ENCODE results near the gene CALN1. TPM values are rescaled to one million over a fixed set of nuclear protein-coding genes. Genes with fewer than 3 reads are reported as not detected.
"Not testable (repeated sequence)": the region's sequence is repeated elsewhere in the genome, so short reads cannot be mapped to it uniquely, and the experiment has no call there.

The CALN1 gene
- polyA plus RNA-seq, 1 donor (not counting 4 experiments of a cell fraction or from before 2014, with no cell fraction given), result not detected

DNA sequence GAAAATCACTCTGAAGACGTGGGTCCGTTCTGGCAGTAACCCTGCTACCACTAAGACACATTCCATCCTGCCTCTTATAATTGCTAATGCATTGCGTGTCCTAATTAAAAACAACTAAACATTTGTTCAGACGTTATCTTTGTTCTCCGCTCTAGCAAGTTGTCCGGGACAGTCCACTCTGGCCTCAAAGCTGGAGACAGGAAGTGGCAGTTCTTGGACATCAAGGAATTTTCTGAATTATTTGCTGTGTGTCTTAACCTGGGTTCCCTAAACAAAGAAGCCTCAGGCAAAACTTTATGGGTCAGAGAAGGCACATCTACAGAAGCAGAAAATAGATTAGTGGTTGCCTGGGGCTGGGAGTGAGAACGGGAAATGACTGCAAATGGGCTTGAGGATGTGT is 199.1 kb downstream of the CALN1 start:
- H3K9ac ChIP-seq (ENCODE audit: control insufficient read depth, extremely low read depth, insufficient read depth, low read length), result no peak overlapping the region
- TF ChIP-seq CTCF (optimal IDR thresholded peaks at IDR 0.05 in 1 of 3, IDR thresholded peaks at IDR 0.05 in 1 of 3, conservative IDR thresholded peaks at IDR 0.05 in 1 of 3; ENCODE audit: extremely low read depth in 1 of 3, insufficient read depth in 2 of 3, low read length in 3 of 3) (no peak), EZH2 (IDR thresholded peaks at IDR 0.05; ENCODE audit: low read length) (no peak)
- DNase-seq (ENCODE audit: low read depth, low spot score), result no peak
- no peak overlapping the region for H3K4me2 ChIP-seq (ENCODE audit: control insufficient read depth, extremely low read depth, insufficient read depth, low read depth, low read length)
- H3K27me3 ChIP-seq (ENCODE audit: control insufficient read depth, extremely low read depth, insufficient read depth, low read length), result no peaks in the 10 kb centered on the region
- no peaks in the 10 kb centered on the region for H3K79me2 ChIP-seq (ENCODE audit: control insufficient read depth, insufficient read depth, low read length)
- no peaks in the 10 kb centered on the region for H3K9me1 ChIP-seq (ENCODE audit: control insufficient read depth, extremely low read depth, insufficient read depth, low read length)
- H2AFZ ChIP-seq (ENCODE audit: control insufficient read depth, low read length), result no peak overlapping the region
- no peaks in the 10 kb centered on the region for H3K4me1 ChIP-seq (ENCODE audit: control insufficient read depth, extremely low read depth, insufficient read depth, low read length)
- FAIRE-seq, result no peak
- no peaks in the 10 kb centered on the region for H3K36me3 ChIP-seq (ENCODE audit: control insufficient read depth in 2 of 2, extremely low read depth in 1 of 2, insufficient read depth in 2 of 2, low read length in 2 of 2)
- no peak overlapping the region for H3K4me3 ChIP-seq (ENCODE audit: control insufficient read depth in 2 of 3, extremely low read depth in 1 of 3, insufficient read depth in 2 of 3, low read depth in 1 of 3, low read length in 3 of 3)
- H3K27ac ChIP-seq (ENCODE audit: control insufficient read depth, insufficient read depth, low read length), result no peak overlapping the region
- dilution Hi-C loops (cut with MboI; ENCODE audit: extremely low pct_ligation_motif_present, low sequenced_read_pairs), result no loop called here
- H4K20me1 ChIP-seq (ENCODE audit: control insufficient read depth, extremely low read depth, insufficient read depth, low read length), result no peaks in the 10 kb centered on the region
- no peaks in the 10 kb centered on the region for H3K9me3 ChIP-seq (ENCODE audit: control insufficient read depth, low read depth, low read length)

- no peak overlapping the region for H3K4me2 ChIP-seq (ENCODE audit: control insufficient read depth, extremely low read depth, insufficient read depth, low read depth, low read length)
- FAIRE-seq (no peak), DNase-seq (ENCODE audit: low read depth, low spot score) (no peak)
- H3K4me1 ChIP-seq (ENCODE audit: control insufficient read depth, extremely low read depth, insufficient read depth, low read length), result no peaks in the 10 kb centered on the region
- no peak overlapping the region for H3K27ac ChIP-seq (ENCODE audit: control insufficient read depth, insufficient read depth, low read length)
- TF ChIP-seq CTCF (optimal IDR thresholded peaks at IDR 0.05 in 1 of 3, IDR thresholded peaks at IDR 0.05 in 1 of 3, conservative IDR thresholded peaks at IDR 0.05 in 1 of 3; ENCODE audit: extremely low read depth in 1 of 3, insufficient read depth in 2 of 3, low read length in 3 of 3), result no peak
- TF ChIP-seq EZH2 (IDR thresholded peaks at IDR 0.05; ENCODE audit: low read length), result no peak
- H2AFZ ChIP-seq (ENCODE audit: control insufficient read depth, low read length), result no peak overlapping the region
- no peaks in the 10 kb centered on the region for H3K9me3 ChIP-seq (ENCODE audit: control insufficient read depth, low read depth, low read length)
- H4K20me1 ChIP-seq (ENCODE audit: control insufficient read depth, extremely low read depth, insufficient read depth, low read length), result no peaks in the 10 kb centered on the region
- dilution Hi-C loops (cut with MboI; ENCODE audit: extremely low pct_ligation_motif_present, low sequenced_read_pairs), result no loop called here
- no peak overlapping the region for H3K4me3 ChIP-seq (ENCODE audit: control insufficient read depth in 2 of 3, extremely low read depth in 1 of 3, insufficient read depth in 2 of 3, low read depth in 1 of 3, low read length in 3 of 3)
- H3K9me1 ChIP-seq (ENCODE audit: control insufficient read depth, extremely low read depth, insufficient read depth, low read length), result no peaks in the 10 kb centered on the region
- no peaks in the 10 kb centered on the region for H3K36me3 ChIP-seq (ENCODE audit: control insufficient read depth in 2 of 2, extremely low read depth in 1 of 2, insufficient read depth in 2 of 2, low read length in 2 of 2)
- no peaks in the 10 kb centered on the region for H3K79me2 ChIP-seq (ENCODE audit: control insufficient read depth, insufficient read depth, low read length)
- H3K9ac ChIP-seq (ENCODE audit: control insufficient read depth, extremely low read depth, insufficient read depth, low read length), result no peak overlapping the region
- H3K27me3 ChIP-seq (ENCODE audit: control insufficient read depth, extremely low read depth, insufficient read depth, low read length), result no peaks in the 10 kb centered on the region
These were observed 201.0 kb downstream of the CALN1 start for GRCh38 chr7:72211175-72211574.

- H3K9me1 ChIP-seq (ENCODE audit: control insufficient read depth, extremely low read depth, insufficient read depth, low read length); H3K27me3 ChIP-seq (ENCODE audit: control insufficient read depth, extremely low read depth, insufficient read depth, low read length); H2AFZ ChIP-seq (ENCODE audit: control insufficient read depth, low read length); H3K36me3 ChIP-seq (ENCODE audit: control insufficient read depth in 2 of 2, extremely low read depth in 1 of 2, insufficient read depth in 2 of 2, low read length in 2 of 2); H3K4me1 ChIP-seq (ENCODE audit: control insufficient read depth, extremely low read depth, insufficient read depth, low read length); H3K27ac ChIP-seq (ENCODE audit: control insufficient read depth, insufficient read depth, low read length); H3K9ac ChIP-seq (ENCODE audit: control insufficient read depth, extremely low read depth, insufficient read depth, low read length); dilution Hi-C loops (cut with MboI; ENCODE audit: extremely low pct_ligation_motif_present, low sequenced_read_pairs); H3K4me3 ChIP-seq (ENCODE audit: control insufficient read depth in 2 of 3, extremely low read depth in 1 of 3, insufficient read depth in 2 of 3, low read depth in 1 of 3, low read length in 3 of 3); FAIRE-seq; H3K4me2 ChIP-seq (ENCODE audit: control insufficient read depth, extremely low read depth, insufficient read depth, low read depth, low read length); H4K20me1 ChIP-seq (ENCODE audit: control insufficient read depth, extremely low read depth, insufficient read depth, low read length); H3K9me3 ChIP-seq (ENCODE audit: control insufficient read depth, low read depth, low read length); H3K79me2 ChIP-seq (ENCODE audit: control insufficient read depth, insufficient read depth, low read length); DNase-seq (ENCODE audit: low read depth, low spot score): not testable (repeated sequence)
These were observed 203.1 kb downstream of the CALN1 start for GRCh38 chr7:72209006-72209405.
